Measurements from ENCODE around the gene CACNA1S.

CACNA1S gene

DNA sequence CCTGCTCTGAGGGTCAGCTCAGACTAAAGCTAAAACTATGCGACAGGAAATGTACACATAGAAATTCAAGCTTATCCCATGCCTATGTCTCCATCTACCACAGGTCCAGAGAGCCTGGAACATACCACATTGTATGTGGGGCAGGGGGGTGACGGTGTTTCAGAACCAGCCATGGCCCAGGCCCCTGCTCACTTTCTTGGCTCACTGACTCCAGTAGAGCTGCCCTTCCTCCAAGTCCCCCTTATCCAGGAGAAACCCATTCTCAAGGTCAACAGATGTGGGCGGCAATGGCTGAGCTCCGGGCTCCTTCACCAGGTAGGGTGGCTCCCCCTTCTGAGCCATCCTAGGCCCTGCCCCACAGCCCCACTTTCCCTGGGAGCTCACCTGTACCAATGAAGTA is 21.0 kb downstream of the CACNA1S start:
- FAIRE-seq = no peak

- no peak for FAIRE-seq
Measured at GRCh38 chr1:201090541-201090940, 21.7 kb downstream of the CACNA1S start.

GRCh38 chr1:201089596-201089995 is 22.6 kb downstream of the CACNA1S start:
- FAIRE-seq = no peak

- no peak for FAIRE-seq
Measured at GRCh38 chr1:201088901-201089525, 23.2 kb downstream of the CACNA1S start.

GRCh38 chr1:201088395-201088794 is 23.8 kb downstream of the CACNA1S start:
- FAIRE-seq = no peak

- no peak for FAIRE-seq
Measured at GRCh38 chr1:201085902-201086735, 26.1 kb downstream of the CACNA1S start.

DNA sequence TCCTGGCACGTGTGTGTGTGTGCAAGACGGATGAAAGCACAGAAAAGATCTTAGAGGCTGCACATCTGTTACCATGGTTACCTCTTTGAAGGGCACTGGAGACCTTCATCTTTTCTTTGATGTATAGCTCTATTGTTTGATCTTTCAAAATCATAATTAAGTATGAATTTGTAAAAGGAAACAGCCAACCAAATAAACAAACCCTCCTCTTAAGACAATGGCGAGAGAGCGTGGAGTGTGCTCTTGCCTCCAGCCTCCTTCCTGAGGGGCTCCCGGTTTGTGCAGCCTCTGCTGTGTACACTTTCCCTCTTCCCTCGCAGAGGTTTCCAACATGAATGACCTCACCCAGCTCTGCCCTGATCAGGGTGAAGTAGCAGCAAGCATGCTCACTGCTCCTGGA is 27.9 kb downstream of the CACNA1S start:
- no peak for FAIRE-seq

DNA sequence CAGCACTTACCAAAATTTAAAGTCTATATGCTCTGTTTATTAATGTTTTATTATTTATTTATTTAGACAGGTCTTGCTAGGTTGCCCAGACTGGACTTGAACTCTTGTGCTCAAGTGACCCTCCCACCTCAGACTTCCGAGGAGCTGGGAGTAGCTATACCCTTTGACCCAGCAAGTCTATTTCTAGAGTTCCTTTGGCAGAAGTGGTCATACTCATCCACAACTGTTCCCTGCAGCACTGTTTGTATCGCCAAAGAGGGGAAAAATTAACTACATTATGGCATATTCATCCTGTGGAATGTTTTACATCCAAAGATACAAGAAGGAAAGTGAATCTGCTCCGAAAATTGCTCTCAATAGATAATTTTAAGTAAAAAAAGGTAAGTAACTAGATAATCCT is 28.5 kb downstream of the CACNA1S start:
- no peak for FAIRE-seq

DNA sequence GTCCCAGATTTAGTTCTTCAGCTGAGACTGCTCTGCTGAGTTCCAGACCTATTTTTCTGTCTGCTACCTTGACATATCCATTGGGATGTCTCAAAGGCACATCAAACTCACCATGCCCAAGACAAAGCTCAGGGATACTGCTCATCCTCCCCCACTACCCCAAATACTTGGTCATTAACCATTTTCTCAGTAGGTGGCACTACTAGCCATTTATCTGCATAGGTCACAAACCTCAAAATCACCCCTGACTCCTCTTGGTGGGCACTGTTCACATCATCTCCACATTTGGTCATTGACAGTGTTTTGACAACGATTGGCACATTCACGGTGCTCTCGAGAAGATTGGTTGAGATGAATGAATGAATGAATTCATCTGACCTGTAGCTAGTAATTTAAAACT is 32.1 kb downstream of the CACNA1S start:
- no peak for FAIRE-seq

DNA sequence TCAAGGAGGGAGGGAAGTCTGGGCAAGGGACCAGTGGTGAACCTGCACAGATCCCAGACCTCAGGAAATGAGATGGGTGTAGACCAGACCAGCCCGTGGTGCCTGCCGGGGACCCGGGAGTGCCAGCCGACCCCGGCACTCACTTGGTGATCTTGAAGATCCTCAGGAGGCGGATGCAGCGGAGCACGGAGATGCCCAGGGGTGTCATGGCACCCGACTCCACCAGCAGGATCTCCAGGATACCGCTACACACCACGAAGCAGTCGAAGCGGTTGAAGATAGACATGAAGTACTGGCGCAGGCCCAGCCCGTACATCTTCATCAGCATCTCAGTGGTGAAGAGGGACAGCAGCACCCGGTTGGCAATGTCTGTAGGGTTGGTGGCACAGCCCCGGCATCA is 34.5 kb downstream of the CACNA1S start:
- no peak for FAIRE-seq

GRCh38 chr1:201077116-201077515 is 35.1 kb downstream of the CACNA1S start:
- no peak for FAIRE-seq

DNA sequence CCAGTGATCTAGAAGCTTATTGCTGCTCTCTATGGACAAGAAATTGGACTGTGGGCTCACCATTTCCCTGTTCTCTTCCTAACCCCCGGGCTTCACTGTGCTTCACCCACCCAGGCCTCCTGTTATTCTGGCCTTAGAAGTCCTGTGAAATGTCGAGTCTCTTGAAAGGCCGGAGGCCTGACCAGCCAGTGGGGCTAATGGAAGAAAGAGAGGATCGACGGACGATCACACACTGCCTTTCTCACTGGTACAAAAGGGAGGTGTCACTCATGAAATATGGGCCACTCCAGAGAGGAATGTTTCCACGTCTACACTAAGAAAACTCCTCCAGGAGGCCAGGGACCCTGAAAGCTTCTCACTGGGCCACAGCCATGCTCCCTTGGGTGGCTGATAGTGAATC is 36.1 kb downstream of the CACNA1S start:
- no peak for FAIRE-seq

- FAIRE-seq = no peak
Measured at GRCh38 chr1:201074018-201074417, 38.2 kb downstream of the CACNA1S start.

- FAIRE-seq = no peak
Measured at GRCh38 chr1:201072922-201073321, 39.3 kb downstream of the CACNA1S start.

- FAIRE-seq = no peak
Measured at GRCh38 chr1:201072149-201072548, 40.1 kb downstream of the CACNA1S start.

GRCh38 chr1:201069636-201070035 is 42.6 kb downstream of the CACNA1S start:
- FAIRE-seq = no peak

DNA sequence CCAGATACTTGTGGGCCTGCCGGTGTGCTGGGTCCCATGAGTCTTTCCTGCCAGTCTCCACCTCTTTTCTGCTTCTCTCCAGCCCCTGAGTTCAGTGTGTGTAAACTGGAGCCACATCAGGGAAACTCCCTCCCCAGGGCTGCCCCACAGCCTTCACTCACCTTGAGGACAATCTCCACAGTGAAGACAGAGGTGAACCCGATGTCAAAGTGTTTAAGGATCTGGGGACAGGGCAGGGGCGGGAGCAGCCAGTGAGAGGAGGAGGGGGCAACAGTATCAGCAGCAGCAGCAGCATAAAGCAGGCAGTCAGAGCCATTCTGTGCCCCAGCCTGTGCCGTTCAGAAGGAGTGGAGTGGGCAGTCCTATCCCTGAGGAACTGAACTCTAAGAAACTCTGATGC is 43.2 kb downstream of the CACNA1S start:
- no peak for FAIRE-seq

DNA sequence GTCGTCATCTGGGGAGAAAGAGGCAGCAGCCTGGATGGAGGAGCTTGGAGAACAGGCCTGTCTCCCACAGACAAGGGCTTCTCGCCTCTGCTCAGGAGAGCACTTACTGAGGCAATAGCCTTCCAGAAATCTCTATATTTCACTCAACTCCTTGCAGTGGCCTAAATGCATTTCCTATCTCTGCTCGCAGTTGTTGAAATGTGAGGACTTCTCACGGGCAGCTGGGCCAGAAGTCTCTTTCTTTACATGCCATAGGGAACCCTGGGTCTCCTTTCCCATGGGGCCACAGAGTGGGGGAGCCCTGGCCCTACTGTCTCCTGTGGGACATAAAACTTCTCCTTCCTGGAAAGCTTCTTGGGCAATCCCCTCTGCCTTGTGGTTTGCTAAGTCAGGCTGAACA is 45.2 kb downstream of the CACNA1S start:
- FAIRE-seq = no peak

- no peak for FAIRE-seq
Measured at GRCh38 chr1:201065686-201066085, 46.5 kb downstream of the CACNA1S start.

DNA sequence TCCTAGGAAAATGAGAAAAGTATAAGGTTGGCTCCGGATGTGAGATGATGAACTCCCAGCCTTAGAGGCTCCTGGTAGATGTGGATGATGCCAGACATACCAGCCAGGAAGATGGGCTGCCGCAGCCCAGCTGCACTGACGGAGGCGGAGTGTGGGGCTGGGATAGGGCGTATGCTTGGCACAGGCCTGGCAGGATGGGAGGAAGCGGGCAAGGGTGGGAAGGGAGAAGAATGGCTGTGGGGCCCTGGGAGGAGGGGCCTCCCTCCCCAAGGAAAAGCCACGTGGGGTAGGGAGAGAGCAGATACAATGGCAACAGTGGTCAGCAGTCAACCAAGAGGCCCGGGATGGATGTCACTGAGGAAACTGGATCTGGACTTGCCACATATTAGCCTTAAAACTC is 47.4 kb downstream of the CACNA1S start:
- no peak for FAIRE-seq

GRCh38 chr1:201063145-201063544 is 49.1 kb downstream of the CACNA1S start:
- no peak for FAIRE-seq

DNA sequence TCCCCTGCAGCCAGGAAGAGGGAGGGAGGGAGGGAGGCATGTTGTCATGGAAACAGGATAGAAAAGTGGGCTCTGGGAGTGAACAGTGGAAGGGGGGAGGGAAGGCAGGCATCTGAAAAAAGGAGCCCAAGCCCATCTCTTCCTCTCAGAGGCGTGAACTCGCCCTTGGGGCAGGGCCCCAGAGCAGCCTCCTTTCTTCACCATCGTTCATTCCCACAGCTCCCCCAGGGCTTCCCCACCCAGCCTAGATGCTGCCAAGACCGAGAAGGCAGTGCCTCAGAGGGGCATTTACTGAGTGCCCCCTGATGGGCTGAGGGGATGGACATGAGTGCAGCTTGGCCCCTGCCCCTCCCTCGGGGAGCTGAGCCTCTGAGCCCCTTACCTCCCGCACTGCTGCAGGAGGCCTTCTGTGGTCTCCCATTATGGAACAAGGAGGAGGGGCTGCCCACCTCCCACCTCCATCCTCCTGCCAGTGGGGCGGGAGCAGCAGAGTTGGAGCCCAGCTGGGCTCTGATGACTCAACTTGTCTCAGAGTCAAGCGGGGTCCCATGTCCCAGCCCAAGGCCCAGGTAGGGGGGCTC is 49.6 kb downstream of the CACNA1S start:
- FAIRE-seq = no peak

- no peak for FAIRE-seq
Measured at GRCh38 chr1:201061886-201062285, 50.3 kb downstream of the CACNA1S start.

DNA sequence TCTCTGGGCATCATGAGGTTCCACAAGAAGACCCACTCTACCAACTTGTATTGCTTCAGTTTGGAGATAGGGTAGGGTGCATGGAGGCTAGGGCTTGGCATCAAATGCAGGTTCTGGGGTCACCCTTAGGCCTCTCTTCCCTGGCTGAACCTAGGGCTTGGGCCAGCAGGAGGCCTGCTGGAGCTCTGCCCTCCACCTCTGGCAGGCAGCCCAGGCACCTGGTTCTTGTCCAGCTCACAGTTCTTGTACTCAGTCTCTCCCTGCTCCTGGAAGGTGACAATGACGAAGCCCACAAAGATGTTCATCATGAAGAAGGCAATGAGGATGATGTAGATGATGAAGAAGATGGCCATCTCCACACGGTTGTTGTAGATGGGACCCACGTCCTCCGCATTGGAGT is 51.2 kb downstream of the CACNA1S start:
- no peak for FAIRE-seq
